SK-N-MC (cell line): ENCODE data around the gene FARS2.

Source experiments
- EZH2 ChIP-seq: fragments of 200-600 bp; sonication (generic); IDR thresholded peaks from one replicate; pipeline ENCODE4 v1.6.1; 2017; ENCODE audit warnings: antibody characterized with exemption
- FOXP2 ChIP-seq: optimal IDR thresholded peaks from 2 replicates; pipeline ENCODE3; 2011; ENCODE audit warnings: mild to moderate bottlenecking, moderate library complexity; ENCODE audit not compliant: insufficient read depth; ENCODE audit errors: extremely low read length, control extremely low read depth
- POLR2AphosphoS5 ChIP-seq: IDR thresholded peaks from 2 replicates; pipeline ENCODE4 v1.6.1; 2012; ENCODE audit warnings: mild to moderate bottlenecking, low read depth, low read length, borderline replicate concordance

DNA sequence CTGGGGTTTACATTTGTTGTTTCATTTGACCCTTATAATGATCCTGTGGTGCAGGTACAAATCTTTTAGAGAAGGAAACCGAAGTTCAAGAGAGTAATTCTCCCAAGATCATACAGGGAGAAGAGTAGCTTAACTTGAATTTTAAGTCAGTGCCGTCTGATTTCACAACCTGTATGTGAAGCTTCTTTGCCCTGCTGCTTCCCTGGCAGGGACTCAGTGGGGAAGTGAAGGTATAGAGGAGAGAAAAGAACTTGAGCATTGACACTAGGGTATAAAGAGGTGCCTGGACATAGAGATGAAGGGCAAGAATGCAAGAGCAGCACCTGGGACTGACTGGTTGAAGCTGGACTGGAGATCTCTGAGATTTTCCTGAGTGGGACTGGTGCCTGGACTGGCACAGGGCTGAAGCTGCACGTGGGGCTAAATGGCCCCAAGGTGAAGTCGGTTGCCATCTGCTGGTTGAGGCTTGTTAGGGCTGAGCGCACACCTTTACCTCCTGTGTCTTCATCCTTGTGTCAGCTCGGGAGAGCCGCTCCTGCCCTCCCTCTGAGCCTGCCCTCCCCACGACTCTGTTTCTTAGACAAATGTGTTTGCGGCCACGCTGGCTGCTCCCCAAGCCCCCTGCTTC, 41.8 kb downstream of the FARS2 start:
- no peak for TF ChIP-seq POLR2AphosphoS5
- TF ChIP-seq EZH2, result no peak
- no peak for TF ChIP-seq FOXP2
